SJSA1 (cell line): ENCODE measurements around the gene EIF4G3. TPM values are rescaled to one million over a fixed set of nuclear protein-coding genes. Genes with fewer than 3 reads are reported as not detected.

Experiments
- DNase-seq, 2 experiments: peaks; one replicate each; pipeline ENCODE4 v3.0.0-alpha.2; 2015 to 2020; ENCODE audit warnings: low spot score in 2 of 2, low read depth in 1 of 2
- H3K27ac ChIP-seq: fragments of 250-450 bp; sonication (Bioruptor Pico); 2 replicates; pipeline ENCODE4 v1.5.1; 2020; ENCODE audit warnings: mild to moderate bottlenecking, moderate library complexity
- H3K27me3 ChIP-seq: fragments of 250-450 bp; sonication (Bioruptor Pico); replicated peaks from 2 replicates; pipeline ENCODE4 v1.5.1; 2020; ENCODE audit warnings: mild to moderate bottlenecking, moderate library complexity
- H3K36me3 ChIP-seq: fragments of 250-450 bp; sonication (Bioruptor Pico); 2 replicates; pipeline ENCODE4 v1.5.1; 2020; ENCODE audit warnings: mild to moderate bottlenecking
- H3K4me1 ChIP-seq: fragments of 250-450 bp; sonication (Bioruptor Pico); replicated peaks from 2 replicates; pipeline ENCODE4 v1.6.1; 2021; ENCODE audit warnings: mild to moderate bottlenecking
- H3K4me3 ChIP-seq: fragments of 250-450 bp; sonication (Bioruptor Pico); 2 replicates; pipeline ENCODE4 v1.5.1; 2020; ENCODE audit warnings: mild to moderate bottlenecking
- H3K9me3 ChIP-seq: fragments of 250-450 bp; sonication (Bioruptor Pico); replicated peaks from 2 replicates; pipeline ENCODE4 v1.5.1; 2020; ENCODE audit warnings: mild to moderate bottlenecking
- total RNA-seq: library from RNA; depleted of rRNA; stranded (reverse); fragments of >200 nt; shearing (Covaris generic); gene quantifications from 2 replicates; pipeline ENCODE4 v1.2.3, GENCODE V29; 2014

EIF4G3 gene
- total RNA-seq, 1 experiment from 2014 or later: 30.2 TPM

DNA sequence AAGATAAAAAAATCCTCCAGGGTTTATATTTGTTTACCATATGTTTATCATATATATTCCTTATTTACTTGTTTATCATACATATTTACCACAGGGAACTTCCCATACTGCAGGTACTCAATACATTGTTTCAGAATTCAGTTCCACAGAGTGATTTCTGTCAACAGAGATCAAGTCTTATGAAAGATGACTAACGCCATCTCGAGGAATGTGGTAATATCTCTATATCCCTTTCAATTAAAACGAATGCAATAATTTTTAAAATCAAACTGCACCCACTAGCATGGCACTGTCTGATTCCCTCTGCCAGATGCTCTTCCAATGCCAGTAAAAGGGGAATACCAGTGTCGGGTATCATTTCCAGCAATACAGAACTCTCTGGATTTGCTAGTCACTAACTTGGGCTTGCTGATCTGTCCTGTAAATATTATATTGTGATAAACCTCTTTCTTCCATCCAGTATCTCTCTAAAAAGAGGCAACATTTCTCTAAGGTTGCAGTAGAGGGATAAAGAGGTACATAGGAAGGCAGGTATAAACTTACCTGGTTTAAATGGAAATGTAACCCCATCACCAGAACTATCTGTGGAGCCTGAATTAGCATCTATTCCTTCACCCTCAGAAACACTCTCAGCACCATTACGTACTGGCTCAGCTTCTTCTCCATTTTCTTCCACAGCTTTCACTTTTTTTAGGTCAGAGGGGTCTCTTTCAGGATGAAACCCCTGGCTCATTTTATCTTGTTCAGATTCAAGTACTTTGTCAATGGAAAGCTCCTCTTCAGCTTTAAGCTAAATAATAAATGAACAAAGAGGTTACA lies 277.3 kb downstream of the EIF4G3 start:
- H3K9me3 ChIP-seq: no peaks in the 10 kb centered on the region
- DNase-seq: no peak
- no peaks in the 10 kb centered on the region for H3K27me3 ChIP-seq
- H3K4me1 ChIP-seq: no peaks in the 10 kb centered on the region
- no peak overlapping the region for H3K4me3 ChIP-seq
- peaks cover 7% of the 10 kb centered on the region; the same call in 1 of the 2 replicates for H3K36me3 ChIP-seq
- H3K27ac ChIP-seq: no peak overlapping the region

DNA sequence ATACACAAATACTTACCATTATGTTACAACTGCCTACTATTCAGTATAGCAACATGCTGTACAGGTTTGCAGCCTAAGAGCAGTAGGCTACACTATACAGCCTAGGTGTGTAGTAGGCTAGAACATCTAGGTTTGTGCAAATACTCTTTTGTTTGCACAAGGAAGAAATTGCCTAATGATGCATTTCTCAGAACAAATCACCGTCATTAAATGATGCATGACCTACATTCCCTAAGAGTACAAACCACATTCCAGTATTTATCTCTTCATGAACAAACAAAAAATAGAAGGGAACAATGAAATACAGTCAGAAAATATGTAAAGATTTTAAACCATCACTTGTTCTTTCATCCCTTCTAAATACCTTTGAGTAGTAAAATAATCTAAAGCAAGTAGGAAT lies 279.9 kb downstream of the EIF4G3 start:
- peaks cover 11% of the 10 kb centered on the region for H3K36me3 ChIP-seq
- H3K4me1 ChIP-seq: no peaks in the 10 kb centered on the region
- H3K27ac ChIP-seq: no peak overlapping the region
- DNase-seq: peak in 1 of 2 experiments; percentile 16
- H3K4me3 ChIP-seq: no peak overlapping the region
- H3K27me3 ChIP-seq: no peaks in the 10 kb centered on the region
- no peaks in the 10 kb centered on the region for H3K9me3 ChIP-seq

DNA sequence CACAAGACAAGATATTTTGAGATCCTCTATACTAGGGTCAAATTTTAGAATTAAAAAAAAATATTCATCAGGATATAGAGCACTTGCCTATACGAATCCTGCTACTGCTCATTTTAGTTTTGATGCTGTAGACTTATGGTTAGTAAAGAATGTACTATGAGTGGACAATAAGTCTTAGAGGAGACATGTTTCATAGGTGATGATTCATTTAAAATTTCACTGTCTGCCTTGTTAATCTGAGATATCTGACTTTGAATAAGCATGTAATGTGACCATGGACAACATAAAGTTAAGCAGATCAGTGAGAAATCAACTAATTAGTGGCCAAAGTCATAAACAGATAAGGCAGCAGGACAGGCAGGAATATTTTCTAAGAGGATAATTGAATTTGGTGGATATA lies 282.8 kb downstream of the EIF4G3 start:
- no peaks in the 10 kb centered on the region for H3K9me3 ChIP-seq
- no peak overlapping the region for H3K27ac ChIP-seq
- H3K4me3 ChIP-seq: no peak overlapping the region
- DNase-seq: no peak
- peaks cover 8% of the 10 kb centered on the region for H3K36me3 ChIP-seq
- no peaks in the 10 kb centered on the region for H3K27me3 ChIP-seq
- H3K4me1 ChIP-seq: no peaks in the 10 kb centered on the region

DNA sequence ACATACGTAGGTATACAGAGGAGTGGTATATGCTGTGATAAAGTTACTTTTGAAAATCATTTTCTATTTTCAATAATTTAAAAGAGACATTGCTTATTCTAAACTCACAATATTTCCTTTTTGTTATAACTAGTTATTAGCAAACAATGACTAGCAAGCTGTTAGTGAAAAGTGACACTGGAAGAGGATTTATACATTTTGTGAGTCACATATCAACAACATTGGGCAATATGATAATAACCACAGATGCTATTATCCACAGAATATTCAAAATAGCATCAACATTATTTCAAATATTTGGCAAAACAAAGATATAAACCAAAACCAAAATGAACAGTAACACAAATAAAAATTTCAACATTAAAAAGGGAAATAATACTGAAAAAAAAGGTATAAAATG lies 285.6 kb downstream of the EIF4G3 start:
- DNase-seq: no peak
- H3K36me3 ChIP-seq: peaks cover 8% of the 10 kb centered on the region
- no peaks in the 10 kb centered on the region for H3K27me3 ChIP-seq
- H3K9me3 ChIP-seq: no peaks in the 10 kb centered on the region
- no peaks in the 10 kb centered on the region for H3K4me1 ChIP-seq
- no peak overlapping the region for H3K4me3 ChIP-seq
- H3K27ac ChIP-seq: no peak overlapping the region

DNA sequence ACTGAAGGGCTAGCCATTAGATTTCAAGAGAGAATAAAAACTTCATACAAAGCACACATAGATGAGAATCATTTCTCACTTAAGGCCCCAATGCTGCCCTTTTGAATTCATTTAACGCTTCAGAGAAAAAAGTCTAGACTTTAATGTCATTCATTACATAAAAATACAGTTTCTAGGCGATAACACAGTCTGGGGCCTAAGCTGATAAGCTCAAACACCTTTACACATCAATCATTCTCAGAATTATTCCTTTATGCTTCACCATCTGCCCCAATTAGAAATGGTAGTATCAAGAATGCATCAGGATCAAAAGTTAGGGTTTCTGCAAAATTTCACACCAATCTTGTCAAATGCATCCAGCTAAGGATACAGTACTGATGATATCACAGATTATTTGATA lies 289.5 kb downstream of the EIF4G3 start:
- no peak overlapping the region for H3K4me3 ChIP-seq
- H3K4me1 ChIP-seq: peaks cover 11% of the 10 kb centered on the region
- no peak for DNase-seq
- no peaks in the 10 kb centered on the region for H3K9me3 ChIP-seq
- H3K27me3 ChIP-seq: no peaks in the 10 kb centered on the region
- H3K27ac ChIP-seq: no peak overlapping the region
- H3K36me3 ChIP-seq: peaks cover 4% of the 10 kb centered on the region; the same call in 1 of the 2 replicates

DNA sequence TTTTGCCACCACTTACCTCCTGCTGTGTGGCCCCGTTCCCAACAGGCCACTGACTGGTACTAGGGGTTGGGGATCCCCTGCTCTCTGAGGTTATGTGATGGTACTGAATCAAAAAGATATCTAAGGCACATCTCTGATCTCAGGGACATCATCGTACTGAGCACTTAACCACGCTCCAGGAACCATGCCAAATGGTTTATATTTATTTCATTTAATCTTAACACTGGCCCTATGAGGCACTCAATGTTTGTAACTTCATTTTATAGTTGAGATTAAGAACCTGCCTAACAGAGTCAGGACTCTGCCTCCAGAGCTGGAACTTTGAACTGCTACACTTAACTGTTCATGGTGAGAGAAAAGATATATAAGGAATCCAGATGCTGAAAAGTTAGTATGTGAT lies 291.6 kb downstream of the EIF4G3 start:
- Histone ChIP-seq H3K9me3 (no peaks in the 10 kb centered on the region), H3K4me3 (no peak overlapping the region), H3K27me3 (no peaks in the 10 kb centered on the region), H3K4me1 (peaks cover 11% of the 10 kb centered on the region), H3K27ac (no peak overlapping the region), H3K36me3 (no peaks in the 10 kb centered on the region; the same call in 1 of the 2 replicates)
- peak in 1 of 2 experiments; percentile 6 for DNase-seq

DNA sequence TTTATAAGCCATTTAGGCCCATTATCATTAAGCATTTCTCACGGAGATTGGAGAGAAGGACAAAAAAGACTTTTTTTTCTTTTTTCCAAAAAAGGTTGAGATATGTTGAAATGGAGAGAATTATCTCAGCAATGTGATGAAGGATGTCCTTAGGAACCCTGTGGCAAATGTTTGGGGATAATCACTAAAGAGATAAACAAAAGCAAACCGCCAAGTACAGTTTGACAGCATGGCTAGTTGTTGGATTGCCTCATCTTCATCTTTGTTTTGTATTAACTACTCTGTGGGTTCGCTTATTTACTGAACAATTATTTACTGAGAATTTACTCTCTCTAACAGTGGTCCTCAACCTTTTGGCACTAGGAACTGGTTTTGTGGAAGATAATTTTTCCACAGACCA lies 292.2 kb downstream of the EIF4G3 start:
- H3K36me3 ChIP-seq: no peaks in the 10 kb centered on the region; the same call in 1 of the 2 replicates
- no peak for DNase-seq
- no peak overlapping the region for H3K4me3 ChIP-seq
- H3K4me1 ChIP-seq: peaks cover 11% of the 10 kb centered on the region
- H3K27ac ChIP-seq: no peak overlapping the region
- no peaks in the 10 kb centered on the region for H3K9me3 ChIP-seq
- no peaks in the 10 kb centered on the region for H3K27me3 ChIP-seq

DNA sequence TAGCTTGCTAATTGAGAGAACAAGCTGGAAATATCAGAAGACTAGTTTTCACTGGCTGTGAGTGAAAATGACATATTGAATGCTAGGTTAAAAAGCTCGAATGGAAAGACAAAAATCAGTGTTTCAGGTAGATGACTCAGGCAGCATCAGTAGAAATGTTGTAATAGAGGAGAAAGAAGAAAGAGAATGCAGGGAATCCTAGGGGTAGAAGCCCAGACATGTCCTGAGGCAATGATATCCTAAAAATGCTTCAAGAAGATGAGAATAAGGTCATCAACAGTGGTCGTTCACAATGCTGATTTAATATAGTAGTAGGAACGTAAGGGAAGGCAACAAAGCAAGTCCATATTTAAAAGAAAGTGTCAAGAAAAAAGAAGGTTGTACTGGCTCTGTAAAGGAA lies 292.9 kb downstream of the EIF4G3 start:
- peaks cover 5% of the 10 kb centered on the region for H3K36me3 ChIP-seq
- no peak for DNase-seq
- H3K4me1 ChIP-seq: peaks cover 11% of the 10 kb centered on the region
- H3K9me3 ChIP-seq: no peaks in the 10 kb centered on the region
- H3K4me3 ChIP-seq: no peak overlapping the region
- no peak overlapping the region for H3K27ac ChIP-seq
- no peaks in the 10 kb centered on the region for H3K27me3 ChIP-seq

DNA sequence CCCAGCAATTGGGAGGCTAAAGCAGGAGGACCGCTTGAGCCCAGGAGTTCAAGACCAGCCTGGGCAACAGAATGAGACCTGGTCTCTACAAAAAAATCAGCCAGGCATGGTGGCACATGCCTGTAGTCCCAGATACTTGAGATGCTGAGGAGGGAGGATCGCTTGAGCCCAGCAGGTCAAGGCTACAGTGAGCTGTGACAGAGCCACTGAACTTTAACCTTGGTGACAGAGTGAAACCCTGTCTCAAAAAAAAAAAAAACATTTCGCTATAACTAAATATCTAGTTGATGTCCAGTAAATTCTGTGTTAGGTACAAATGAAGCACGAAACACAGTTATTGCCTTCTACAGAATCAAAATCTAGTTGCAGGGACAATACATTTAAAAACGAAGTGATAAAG lies 293.9 kb downstream of the EIF4G3 start:
- H3K36me3 ChIP-seq: peaks cover 13% of the 10 kb centered on the region
- no peak overlapping the region for H3K4me3 ChIP-seq
- DNase-seq: no peak
- H3K9me3 ChIP-seq: no peaks in the 10 kb centered on the region
- H3K27me3 ChIP-seq: no peaks in the 10 kb centered on the region
- no peak overlapping the region for H3K27ac ChIP-seq
- H3K4me1 ChIP-seq: peaks cover 11% of the 10 kb centered on the region

DNA sequence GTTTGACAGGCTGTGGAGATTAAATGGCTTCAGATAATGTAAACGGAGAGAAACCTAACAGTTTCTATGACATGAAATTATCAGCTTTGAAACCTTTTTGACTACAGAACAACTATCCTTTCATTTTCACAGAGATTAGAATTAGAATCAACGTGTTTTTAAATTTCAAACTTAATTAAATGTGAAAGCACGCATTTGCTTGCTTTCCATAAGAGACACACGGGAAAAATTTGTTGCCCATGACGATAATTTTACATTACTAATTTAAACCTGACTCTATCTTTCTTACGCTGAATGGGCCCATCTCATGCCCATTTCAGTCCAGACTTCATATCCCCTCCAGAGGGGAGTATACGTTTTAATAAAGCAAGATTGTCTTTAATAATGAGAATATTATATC lies 297.9 kb downstream of the EIF4G3 start:
- Histone ChIP-seq H3K9me3 (no peaks in the 10 kb centered on the region), H3K27me3 (no peaks in the 10 kb centered on the region), H3K4me1 (no peaks in the 10 kb centered on the region), H3K27ac (no peak overlapping the region), H3K4me3 (no peak overlapping the region), H3K36me3 (peaks cover 16% of the 10 kb centered on the region)
- no peak for DNase-seq

DNA sequence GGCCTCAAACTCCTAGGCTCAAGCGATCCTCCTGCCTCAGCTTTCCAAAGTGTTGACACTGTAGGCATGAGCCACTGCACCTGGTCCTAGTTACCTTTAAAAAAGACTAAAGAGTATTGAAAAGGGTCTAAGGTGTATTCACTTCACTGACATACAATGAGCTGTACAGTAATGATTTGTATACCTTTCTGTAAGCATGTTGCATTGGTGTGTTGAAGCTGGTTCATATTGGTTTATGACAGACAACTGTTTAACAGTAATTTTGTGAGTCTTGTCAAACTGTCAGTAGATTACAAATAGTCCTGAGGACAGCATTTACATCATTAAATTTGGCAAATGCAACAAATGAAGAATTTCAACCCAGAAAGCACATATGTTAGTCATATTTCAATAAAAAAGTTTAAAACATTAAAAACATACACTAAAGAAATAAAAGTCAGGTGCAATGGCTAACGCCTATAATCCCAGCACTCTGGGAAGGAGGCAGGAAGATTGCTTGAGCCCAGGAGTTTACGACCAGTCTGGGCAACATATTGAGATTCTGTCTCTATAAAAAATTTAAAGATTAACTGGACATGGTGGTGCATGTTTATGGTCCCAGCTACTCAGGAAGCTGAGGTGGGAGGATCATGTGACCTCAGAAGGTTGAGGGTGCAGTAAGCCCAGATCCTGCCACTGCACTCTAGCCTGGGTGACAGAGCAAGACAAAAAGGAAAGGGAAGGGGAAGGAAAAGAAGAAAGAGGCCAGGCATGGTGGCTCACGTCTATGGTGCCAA lies 301.3 kb downstream of the EIF4G3 start:
- peaks cover 16% of the 10 kb centered on the region for H3K36me3 ChIP-seq
- no peak overlapping the region for H3K27ac ChIP-seq
- no peak for DNase-seq
- H3K4me3 ChIP-seq: no peak overlapping the region
- peaks cover 9% of the 10 kb centered on the region; the same call in 1 of the 2 replicates for H3K4me1 ChIP-seq
- no peaks in the 10 kb centered on the region for H3K27me3 ChIP-seq
- no peaks in the 10 kb centered on the region for H3K9me3 ChIP-seq

DNA sequence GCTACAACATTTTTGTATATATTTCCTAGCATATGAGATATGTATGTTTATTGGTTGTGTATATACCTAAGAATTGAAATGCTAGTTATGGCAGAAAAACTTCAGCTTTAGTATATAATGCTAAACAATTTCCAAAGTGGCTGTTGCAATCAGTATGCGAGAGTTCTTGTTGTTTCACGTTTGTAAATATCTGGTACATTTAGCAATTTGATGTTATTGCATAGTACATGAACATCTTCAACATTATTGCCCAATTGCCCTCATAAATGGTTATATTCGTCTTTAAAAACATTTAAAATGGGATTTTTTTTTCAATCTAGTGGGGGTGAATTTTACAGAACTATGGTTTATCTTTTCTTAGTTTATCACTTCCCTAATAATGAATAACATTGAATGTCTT lies 303.4 kb downstream of the EIF4G3 start:
- peaks cover 6% of the 10 kb centered on the region for H3K36me3 ChIP-seq
- H3K9me3 ChIP-seq: no peaks in the 10 kb centered on the region
- H3K27me3 ChIP-seq: no peaks in the 10 kb centered on the region
- H3K4me3 ChIP-seq: no peak overlapping the region
- no peak overlapping the region for H3K27ac ChIP-seq
- DNase-seq: no peak
- H3K4me1 ChIP-seq: peaks cover 9% of the 10 kb centered on the region; the same call in 1 of the 2 replicates

DNA sequence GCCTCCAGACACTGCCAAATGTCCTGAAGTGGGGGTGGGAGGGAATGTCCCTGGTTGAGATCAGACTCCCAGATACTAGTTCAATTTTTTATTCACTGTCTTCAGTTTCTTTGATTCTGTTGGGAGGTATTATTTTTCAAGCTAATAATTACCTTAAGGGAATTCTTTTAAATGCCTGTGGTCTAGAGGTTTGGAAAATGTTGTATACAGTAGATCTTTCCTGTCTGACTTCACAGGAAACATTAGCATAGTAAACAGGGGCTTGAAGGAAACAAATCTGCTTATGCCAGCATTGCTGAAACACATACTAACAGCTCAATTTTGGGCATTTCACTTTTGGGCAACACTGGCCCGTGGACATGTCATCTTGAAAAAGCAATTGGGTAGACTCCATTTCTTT lies 305.3 kb downstream of the EIF4G3 start:
- Histone ChIP-seq H3K4me3 (no peak overlapping the region), H3K4me1 (peaks cover 9% of the 10 kb centered on the region; the same call in 1 of the 2 replicates), H3K27me3 (no peaks in the 10 kb centered on the region), H3K36me3 (0 out of 2 replicates have a peak, but pooled peaks cover 3% of the 10 kb centered on the region), H3K27ac (no peak overlapping the region), H3K9me3 (no peaks in the 10 kb centered on the region)
- peak in 1 of 2 experiments; percentile 26 for DNase-seq

DNA sequence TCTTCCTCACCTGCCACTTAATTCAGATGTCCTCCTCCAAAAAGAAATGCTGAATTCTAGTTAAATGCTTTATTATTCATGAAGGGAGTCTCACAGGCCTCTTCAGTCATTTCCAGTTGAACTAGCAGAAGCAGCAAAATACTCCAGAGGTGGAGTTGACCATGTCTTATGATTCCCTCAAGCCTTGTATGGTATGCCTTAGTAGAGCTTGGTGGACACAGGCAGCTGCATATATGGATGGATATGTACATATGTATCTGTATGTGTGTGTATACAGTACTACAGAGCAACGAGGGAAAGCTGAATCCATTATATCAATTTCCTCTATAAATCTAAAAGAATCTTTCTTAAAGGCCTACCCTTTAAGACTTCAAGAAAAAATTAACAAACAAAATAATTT lies 306.0 kb downstream of the EIF4G3 start:
- H3K27me3 ChIP-seq: no peaks in the 10 kb centered on the region
- peaks cover 9% of the 10 kb centered on the region; the same call in 1 of the 2 replicates for H3K4me1 ChIP-seq
- no peak overlapping the region for H3K4me3 ChIP-seq
- no peaks in the 10 kb centered on the region for H3K9me3 ChIP-seq
- H3K36me3 ChIP-seq: 0 out of 2 replicates have a peak, but pooled peaks cover 3% of the 10 kb centered on the region
- no peak for DNase-seq
- no peak overlapping the region for H3K27ac ChIP-seq
